Subcutaneous adipose tissue (tissue), 4 donors: ENCODE data around the gene MTFR2. TPM values are rescaled to one million over a fixed set of nuclear protein-coding genes. Genes with fewer than 3 reads are reported as not detected.

ENCODE experiments used
- CTCF ChIP-seq: fragments of 450-650 bp; IDR thresholded peaks from one replicate; pipeline ENCODE4 v1.5.1; 2016; ENCODE audit warnings: low read depth, mild to moderate bottlenecking, control low read depth, antibody characterized with exemption, moderate library complexity
- total RNA-seq, 4 donors: library from RNA; depleted of rRNA; stranded (reverse); fragments of >200 nt; gene quantifications; one replicate each; pipeline ENCODE4 v1.1.0, GENCODE V29; 2016

MTFR2 gene
- total RNA-seq, 4 donors from 2014 or later: 0.88 to 5.1 (median 1.5) TPM

GRCh38 chr6:136181861-136182260, 68.2 kb downstream of the MTFR2 start:
- TF ChIP-seq CTCF: no peak

DNA sequence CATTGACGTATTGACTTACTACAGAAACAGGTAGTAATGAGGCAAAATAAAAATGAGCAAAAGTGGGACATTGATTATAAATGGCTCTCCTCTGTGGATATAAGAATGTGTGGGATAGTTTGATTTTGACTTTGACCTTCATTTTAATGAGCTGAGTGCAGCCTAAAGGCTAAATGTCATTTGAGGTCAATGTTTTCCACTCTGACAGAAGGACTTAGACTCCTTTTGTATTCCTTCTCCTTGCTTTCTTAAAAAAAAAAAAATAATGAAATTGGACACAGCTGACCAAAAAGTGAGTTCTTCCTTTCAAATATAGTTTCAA, 68.6 kb downstream of the MTFR2 start:
- no peak for TF ChIP-seq CTCF

Other genes starting within 250 kb of the MTFR2 start
- 100 to 1,000 TPM in 3 of 4 donors, 10 to 100 TPM in 1; 96.1 to 215 (median 116) TPM for gene BCLAF1, start 39.5 kb upstream of the MTFR2 start, total RNA-seq